Cardiac muscle cell (in vitro differentiated cells and primary cell): ENCODE measurements around the gene ACTN1. TPM values are rescaled to one million over a fixed set of nuclear protein-coding genes. Genes with fewer than 3 reads are reported as not detected.
A peak's percentile ranks its signal among the peaks of the same experiment; 100 is the strongest.

Experiments used
- DNase-seq, 2 donors: peaks; one replicate each; pipeline versions ENCODE4 v3.0.0 to v3.0.0-alpha.2; 2010 to 2017; ENCODE audit warnings: low read depth in 1 of 2, low spot score in 1 of 2
- H3K27ac ChIP-seq: fragments of 200-600 bp; sonication (generic); 2 replicates; pipeline ENCODE4 v1.5.1; 2016
- H3K27me3 ChIP-seq: fragments of 200-600 bp; sonication (generic); 2 replicates; pipeline ENCODE4 v1.6.0; 2016; ENCODE audit warnings: control low read depth
- H3K36me3 ChIP-seq: fragments of 200-600 bp; sonication (generic); 2 replicates; pipeline ENCODE4 v1.5.1; 2016; ENCODE audit warnings: control low read depth
- H3K4me1 ChIP-seq: fragments of 200-600 bp; sonication (generic); 2 replicates; pipeline ENCODE4 v1.8.1; 2017; ENCODE audit warnings: low read depth, mild to moderate bottlenecking, mixed run types
- H3K4me3 ChIP-seq: fragments of 200-600 bp; sonication (generic); 2 replicates; pipeline ENCODE4 v1.5.1; 2016; ENCODE audit warnings: mild to moderate bottlenecking
- H3K9me3 ChIP-seq: fragments of 200-600 bp; sonication (generic); 2 replicates; pipeline ENCODE4 v1.5.1; 2017; ENCODE audit warnings: low read depth, mild to moderate bottlenecking, control low read depth
- polyA plus RNA-seq: library from polyadenylated mRNA; unstranded; fragments of >200 nt; fragmentation: Nextera tagmentation; extraction: Ambion mirVana; gene quantifications from 2 replicates; pipeline ENCODE4 v1.2.1, GENCODE V29; 2016
- total RNA-seq: library from RNA; depleted of rRNA; stranded (reverse); fragments of >200 nt; gene quantifications from 2 replicates; pipeline ENCODE4 v1.2.3, GENCODE V29; 2016
- TF ChIP-seq, protein P1 (sequence below): IDR thresholded peaks from 2 replicates; pipeline ENCODE4 v1.5.1; 2012; ENCODE audit warnings: low read depth, mild to moderate bottlenecking, low read length

The ACTN1 gene
- total and polyA plus RNA-seq, 2 experiments from 2014 or later: 167 to 202 TPM

- H3K36me3 ChIP-seq: no peaks in the 10 kb centered on the region
- H3K4me3 ChIP-seq: no peak overlapping the region
- peak overlapping the region; percentile 75 for H3K27ac ChIP-seq
- H3K9me3 ChIP-seq: no peaks in the 10 kb centered on the region
- no peaks in the 10 kb centered on the region for H3K27me3 ChIP-seq
- peaks cover 48% of the 10 kb centered on the region for H3K4me1 ChIP-seq
- DNase-seq: peak in 1 of 2 donors; percentile 29
- TF ChIP-seq, protein P1, sequence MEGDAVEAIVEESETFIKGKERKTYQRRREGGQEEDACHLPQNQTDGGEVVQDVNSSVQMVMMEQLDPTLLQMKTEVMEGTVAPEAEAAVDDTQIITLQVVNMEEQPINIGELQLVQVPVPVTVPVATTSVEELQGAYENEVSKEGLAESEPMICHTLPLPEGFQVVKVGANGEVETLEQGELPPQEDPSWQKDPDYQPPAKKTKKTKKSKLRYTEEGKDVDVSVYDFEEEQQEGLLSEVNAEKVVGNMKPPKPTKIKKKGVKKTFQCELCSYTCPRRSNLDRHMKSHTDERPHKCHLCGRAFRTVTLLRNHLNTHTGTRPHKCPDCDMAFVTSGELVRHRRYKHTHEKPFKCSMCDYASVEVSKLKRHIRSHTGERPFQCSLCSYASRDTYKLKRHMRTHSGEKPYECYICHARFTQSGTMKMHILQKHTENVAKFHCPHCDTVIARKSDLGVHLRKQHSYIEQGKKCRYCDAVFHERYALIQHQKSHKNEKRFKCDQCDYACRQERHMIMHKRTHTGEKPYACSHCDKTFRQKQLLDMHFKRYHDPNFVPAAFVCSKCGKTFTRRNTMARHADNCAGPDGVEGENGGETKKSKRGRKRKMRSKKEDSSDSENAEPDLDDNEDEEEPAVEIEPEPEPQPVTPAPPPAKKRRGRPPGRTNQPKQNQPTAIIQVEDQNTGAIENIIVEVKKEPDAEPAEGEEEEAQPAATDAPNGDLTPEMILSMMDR: no peak
These were observed 30.2 kb downstream of the ACTN1 start for GRCh38 chr14:68948686-68949600.

DNA sequence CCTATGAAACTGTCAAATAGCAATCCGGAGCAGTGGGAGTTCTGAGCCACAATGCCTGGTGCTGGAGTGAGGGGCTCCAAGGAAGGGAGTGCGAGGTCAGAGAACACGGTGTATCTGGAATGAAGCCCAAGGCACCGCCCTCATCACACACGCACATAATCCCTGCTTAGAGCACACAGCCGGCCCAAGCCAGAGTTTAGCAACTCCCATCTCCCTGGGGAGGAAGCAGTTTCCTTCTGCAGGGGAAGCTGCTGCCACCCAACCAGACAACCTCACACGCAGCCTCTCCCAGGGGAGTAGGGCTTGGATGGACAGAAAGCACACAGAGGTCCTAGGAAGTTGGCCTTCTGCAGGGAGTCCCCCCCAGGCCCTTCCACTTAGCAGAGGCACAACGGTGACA lies 31.3 kb downstream of the ACTN1 start:
- no peaks in the 10 kb centered on the region for H3K9me3 ChIP-seq
- H3K27ac ChIP-seq: no peak overlapping the region
- peaks cover 51% of the 10 kb centered on the region for H3K4me1 ChIP-seq
- TF ChIP-seq, protein P1: no peak
- DNase-seq: peak; percentile 27 to 89
- no peak overlapping the region for H3K4me3 ChIP-seq
- H3K36me3 ChIP-seq: no peaks in the 10 kb centered on the region
- no peaks in the 10 kb centered on the region for H3K27me3 ChIP-seq

- H3K36me3 ChIP-seq: no peaks in the 10 kb centered on the region
- TF ChIP-seq, protein P1: no peak
- no peak for DNase-seq
- H3K4me3 ChIP-seq: no peak overlapping the region
- peaks cover 46% of the 10 kb centered on the region for H3K4me1 ChIP-seq
- no peaks in the 10 kb centered on the region for H3K27me3 ChIP-seq
- no peak overlapping the region for H3K27ac ChIP-seq
- no peaks in the 10 kb centered on the region for H3K9me3 ChIP-seq
These were observed 32.6 kb downstream of the ACTN1 start for GRCh38 chr14:68946489-68946822.

GRCh38 chr14:68945585-68946488 lies 33.3 kb downstream of the ACTN1 start:
- TF ChIP-seq, protein P1: no peak
- H3K9me3 ChIP-seq: no peaks in the 10 kb centered on the region
- H3K36me3 ChIP-seq: no peaks in the 10 kb centered on the region
- peaks cover 48% of the 10 kb centered on the region for H3K4me1 ChIP-seq
- no peak overlapping the region for H3K27ac ChIP-seq
- H3K27me3 ChIP-seq: no peaks in the 10 kb centered on the region
- no peak overlapping the region for H3K4me3 ChIP-seq
- no peak for DNase-seq

DNA sequence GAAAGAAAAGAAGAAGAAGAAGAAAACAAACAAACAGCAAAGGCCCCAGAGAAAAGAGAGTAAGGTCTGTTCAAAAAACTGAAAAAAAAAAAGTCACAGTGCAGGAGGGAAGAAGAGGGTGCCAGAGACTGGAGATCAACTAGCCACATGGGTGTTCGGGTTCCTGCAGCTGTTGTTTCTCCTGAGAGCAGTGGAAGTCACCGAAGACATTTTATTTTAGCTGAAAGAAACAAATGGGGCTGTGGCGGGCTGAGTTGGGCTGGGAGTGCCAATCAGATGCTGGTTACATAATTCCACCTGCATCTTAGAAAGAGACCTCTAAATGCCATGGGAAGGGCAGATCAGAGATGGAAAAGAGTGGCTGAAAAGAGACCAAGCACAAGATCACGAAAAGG lies 33.9 kb downstream of the ACTN1 start:
- Histone ChIP-seq H3K4me3 (no peak overlapping the region), H3K36me3 (no peaks in the 10 kb centered on the region), H3K27me3 (no peaks in the 10 kb centered on the region), H3K9me3 (no peaks in the 10 kb centered on the region), H3K4me1 (peaks cover 53% of the 10 kb centered on the region), H3K27ac (no peak overlapping the region)
- TF ChIP-seq, protein P1: no peak
- no peak for DNase-seq
